BJ (cell line): ENCODE measurements around the gene ZNF607. TPM values are rescaled to one million over a fixed set of nuclear protein-coding genes. Genes with fewer than 3 reads are reported as not detected.

ENCODE experiments used
- CTCF ChIA-PET: fragments of 350-600 bp; formaldehyde crosslinking; extraction: SDS; loops from one replicate; lab custom pipeline; 2021; ENCODE audit warnings: antibody characterized with exemption, inconsistent platforms; lab: Yijun Ruan, JAX
- POLR2A ChIA-PET: fragments of 300-600 bp; sonication (Branson Sonifier 250); formaldehyde crosslinking; extraction: SDS; loops from one replicate; lab custom pipeline; 2021; ENCODE audit warnings: antibody characterized with exemption; lab: Charles Lee
- DNase-seq: peaks from one replicate; pipeline ENCODE4 v3.0.0-alpha.2; 2011; ENCODE audit warnings: low read depth
- H3K27me3 ChIP-seq: 2 replicates; pipeline ENCODE4 v1.6.0; 2011; ENCODE audit warnings: low read length; ENCODE audit not compliant: control insufficient read depth, insufficient read depth
- H3K36me3 ChIP-seq: 2 replicates; pipeline ENCODE4 v1.5.1; 2011; ENCODE audit warnings: low read length; ENCODE audit not compliant: control insufficient read depth, insufficient read depth
- H3K4me3 ChIP-seq: 2 replicates; pipeline ENCODE4 v1.5.1; 2011; ENCODE audit warnings: low read depth, mild to moderate bottlenecking, control low read depth, low read length
- polyA plus RNA-seq: library from polyadenylated mRNA; depleted of rRNA; stranded (reverse); fragments of >200 nt; gene quantifications from 2 replicates; pipeline ENCODE4 v1.2.3, GENCODE V29; 2011; rRNA removed
- small RNA-seq: library from RNA; depleted of rRNA; stranded (forward); fragments of <200 nt; gene quantifications from one replicate; pipeline ENCODE3, GENCODE V24; 2012; ENCODE audit warnings: low replicate concordance, low read depth; ENCODE audit not compliant: insufficient read length
- TF ChIP-seq, protein P1 (sequence below): IDR thresholded peaks from 2 replicates; pipeline ENCODE4 v1.5.1; 2011; ENCODE audit warnings: low read depth, mild to moderate bottlenecking, control low read depth, inconsistent platforms, low read length, moderate library complexity; ENCODE audit not compliant: insufficient read depth

ZNF607 gene
- polyA plus RNA-seq, 1 experiment, result 1.7 TPM

DNA sequence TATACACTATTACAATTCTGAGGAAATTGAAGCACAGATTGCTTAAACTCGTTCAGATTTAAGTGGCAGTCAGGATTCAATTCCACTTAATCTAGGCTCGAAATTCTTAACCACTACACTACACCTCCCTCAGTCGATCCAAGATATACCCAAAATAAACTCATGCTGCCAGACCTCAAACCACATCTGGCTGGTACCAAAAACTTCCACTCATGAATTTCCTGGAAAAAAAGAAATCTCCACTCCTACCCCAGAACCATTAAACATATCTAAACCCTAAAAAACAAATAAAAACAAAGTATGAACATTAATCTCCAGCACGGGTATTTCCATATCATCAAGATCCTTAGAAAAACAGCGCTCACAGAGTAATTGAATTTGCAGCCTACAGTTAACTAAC lies 65.4 kb downstream of the ZNF607 start:
- TF ChIP-seq, protein P1, sequence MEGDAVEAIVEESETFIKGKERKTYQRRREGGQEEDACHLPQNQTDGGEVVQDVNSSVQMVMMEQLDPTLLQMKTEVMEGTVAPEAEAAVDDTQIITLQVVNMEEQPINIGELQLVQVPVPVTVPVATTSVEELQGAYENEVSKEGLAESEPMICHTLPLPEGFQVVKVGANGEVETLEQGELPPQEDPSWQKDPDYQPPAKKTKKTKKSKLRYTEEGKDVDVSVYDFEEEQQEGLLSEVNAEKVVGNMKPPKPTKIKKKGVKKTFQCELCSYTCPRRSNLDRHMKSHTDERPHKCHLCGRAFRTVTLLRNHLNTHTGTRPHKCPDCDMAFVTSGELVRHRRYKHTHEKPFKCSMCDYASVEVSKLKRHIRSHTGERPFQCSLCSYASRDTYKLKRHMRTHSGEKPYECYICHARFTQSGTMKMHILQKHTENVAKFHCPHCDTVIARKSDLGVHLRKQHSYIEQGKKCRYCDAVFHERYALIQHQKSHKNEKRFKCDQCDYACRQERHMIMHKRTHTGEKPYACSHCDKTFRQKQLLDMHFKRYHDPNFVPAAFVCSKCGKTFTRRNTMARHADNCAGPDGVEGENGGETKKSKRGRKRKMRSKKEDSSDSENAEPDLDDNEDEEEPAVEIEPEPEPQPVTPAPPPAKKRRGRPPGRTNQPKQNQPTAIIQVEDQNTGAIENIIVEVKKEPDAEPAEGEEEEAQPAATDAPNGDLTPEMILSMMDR, result no peak
- peaks cover 3% of the 10 kb centered on the region; the same call in 1 of the 2 replicates for H3K36me3 ChIP-seq
- ChIA-PET CTCF (interaction anchor here (0.6 kb wide), 1 partner anchor 493 kb away, joined by 3 read pairs; no protein-coding TSS in a partner anchor), POLR2A (no interaction called here)
- H3K4me3 ChIP-seq, result peak overlapping the region; percentile 80
- no peak for DNase-seq
- no peaks in the 10 kb centered on the region for H3K27me3 ChIP-seq

Small RNA genes lying within 50 kb of the gene (small RNA-seq; reads per million reads assigned to genes)
- gene SELENOKP1, result not detected

Other genes with a start within 250 kb of the ZNF607 start
- gene ZNF793, start 212.8 kb downstream of the ZNF607 start, polyA plus RNA-seq, result 1.1 TPM in 2 replicates
- 1.0 and 1.3 TPM in 2 replicates for gene ZNF571, start 125.0 kb downstream of the ZNF607 start, polyA plus RNA-seq
- 0.58 and 0.65 TPM in 2 replicates for gene ZNF540, start 124.9 kb downstream of the ZNF607 start, polyA plus RNA-seq
- 3.9 and 5.1 TPM in 2 replicates for gene ZFP30, start 64.3 kb downstream of the ZNF607 start, polyA plus RNA-seq
- 0.90 and 3.3 TPM in 2 replicates for gene ZNF573, start 59.8 kb upstream of the ZNF607 start, polyA plus RNA-seq
- gene WDR87, start 186.8 kb upstream of the ZNF607 start, polyA plus RNA-seq, result not detected in 2 replicates
- 4.0 and 4.5 TPM in 2 replicates for gene SIPA1L3, start 187.4 kb upstream of the ZNF607 start, polyA plus RNA-seq